Neural progenitor cell (in vitro differentiated cells): ENCODE data around the gene MTHFD2L. TPM values are rescaled to one million over a fixed set of nuclear protein-coding genes. Genes with fewer than 3 reads are reported as not detected.
A peak's percentile ranks its signal among the peaks of the same experiment; 100 is the strongest.
"Not testable (repeated sequence)": the region's sequence is repeated elsewhere in the genome, so short reads cannot be mapped to it uniquely, and the experiment has no call there.

Source experiments
- DNase-seq: peaks from one replicate; pipeline ENCODE4 v3.0.0-alpha.2; 2016; ENCODE audit warnings: low spot score
- H2AFZ ChIP-seq: fragments of 200-600 bp; sonication (generic); replicated peaks from 2 replicates; pipeline ENCODE4 v1.6.1; 2016; ENCODE audit warnings: antibody characterized with exemption
- H3F3A ChIP-seq: fragments of 200-600 bp; sonication (generic); 2 replicates; pipeline ENCODE4 v1.6.1; 2016; ENCODE audit warnings: antibody characterized with exemption, low read depth
- H3K27ac ChIP-seq: fragments of 200-600 bp; sonication (generic); 2 replicates; pipeline ENCODE4 v1.5.1; 2016; ENCODE audit warnings: mild to moderate bottlenecking
- H3K27me3 ChIP-seq: fragments of 200-600 bp; sonication (generic); 2 replicates; pipeline ENCODE4 v1.6.1; 2016; ENCODE audit warnings: mild to moderate bottlenecking, moderate library complexity
- H3K36me3 ChIP-seq: fragments of 200-600 bp; sonication (generic); 2 replicates; pipeline ENCODE4 v1.5.1; 2016
- H3K4me1 ChIP-seq: fragments of 200-600 bp; sonication (generic); 2 replicates; pipeline ENCODE4 v1.6.1; 2016; ENCODE audit warnings: mixed run types
- H3K4me2 ChIP-seq: fragments of 200-600 bp; sonication (generic); 2 replicates; pipeline ENCODE4 v1.6.1; 2016
- H3K4me3 ChIP-seq: fragments of 200-600 bp; sonication (generic); 2 replicates; pipeline ENCODE4 v1.5.1; 2016
- H3K79me2 ChIP-seq: fragments of 200-600 bp; sonication (generic); 2 replicates; pipeline ENCODE4 v1.6.1; 2016; ENCODE audit warnings: low read depth
- H3K9ac ChIP-seq: fragments of 200-600 bp; sonication (generic); 2 replicates; pipeline ENCODE4 v1.6.1; 2016
- H3K9me3 ChIP-seq: fragments of 200-600 bp; sonication (generic); 2 replicates; pipeline ENCODE4 v1.5.1; 2016; ENCODE audit warnings: low read depth
- H4K20me1 ChIP-seq: fragments of 200-600 bp; sonication (generic); 2 replicates; pipeline ENCODE4 v1.6.1; 2016; ENCODE audit warnings: low read depth
- H3K27ac Mint-ChIP-seq: 3 replicates; pipeline ENCODE4 v1.8.0; 2021; ENCODE audit warnings: mixed read lengths
- H3K27me3 Mint-ChIP-seq: 2 replicates; pipeline ENCODE4 v1.8.0; 2022; ENCODE audit warnings: low read depth, mild to moderate bottlenecking, inconsistent platforms, moderate library complexity, mixed read lengths; ENCODE audit not compliant: insufficient read depth
- H3K36me3 Mint-ChIP-seq: 3 replicates; pipeline ENCODE4 v1.8.0; 2021; ENCODE audit warnings: mixed read lengths
- H3K4me1 Mint-ChIP-seq: 3 replicates; pipeline ENCODE4 v1.8.0; 2021; ENCODE audit warnings: mixed read lengths
- H3K4me3 Mint-ChIP-seq: 3 replicates; pipeline ENCODE4 v1.8.0; 2021; ENCODE audit warnings: mild to moderate bottlenecking, moderate library complexity, mixed read lengths
- H3K9me3 Mint-ChIP-seq: 3 replicates; pipeline ENCODE4 v1.8.0; 2020; ENCODE audit warnings: mixed read lengths
- CTCF ChIP-seq: fragments of 200-600 bp; sonication (generic); IDR thresholded peaks from 2 replicates; pipeline ENCODE4 v1.5.1; 2017; ENCODE audit warnings: antibody characterized with exemption, mild to moderate bottlenecking
- EZH2 ChIP-seq: fragments of 200-600 bp; sonication (generic); IDR thresholded peaks from 2 replicates; pipeline ENCODE4 v1.6.1; 2017; ENCODE audit warnings: antibody characterized with exemption, mild to moderate bottlenecking, moderate library complexity
- EZH2phosphoT487 ChIP-seq: fragments of 200-600 bp; sonication (generic); IDR thresholded peaks from 2 replicates; pipeline ENCODE4 v1.6.1; 2017; ENCODE audit warnings: antibody characterized with exemption
- total RNA-seq: library from RNA; depleted of rRNA; stranded (reverse); fragments of >200 nt; gene quantifications from 2 replicates; pipeline ENCODE4 v1.2.3, GENCODE V29; 2015; ENCODE audit warnings: low replicate concordance

Gene MTHFD2L
- total RNA-seq, 1 donor from 2014 or later: 22.1 TPM

- Mint-ChIP-seq H3K27ac (no peak overlapping the region), H3K27me3 (peaks cover 2% of the 10 kb centered on the region), H3K36me3 (peaks cover 11% of the 10 kb centered on the region), H3K4me3 (no peak overlapping the region), H3K9me3 (no peaks in the 10 kb centered on the region), H3K4me1 (peaks cover 3% of the 10 kb centered on the region)
- no peaks in the 10 kb centered on the region for H3K36me3 ChIP-seq
- H3K4me1 ChIP-seq: peaks cover 10% of the 10 kb centered on the region
- TF ChIP-seq EZH2 (no peak), CTCF (no peak), EZH2phosphoT487 (no peak)
- no peak for DNase-seq
- H3K4me3 ChIP-seq: no peak overlapping the region
- no peak overlapping the region for H2AFZ ChIP-seq
- H3K9me3 ChIP-seq: no peaks in the 10 kb centered on the region
- no peaks in the 10 kb centered on the region for H4K20me1 ChIP-seq
- H3K27me3 ChIP-seq: no peaks in the 10 kb centered on the region
- no peak overlapping the region for H3K9ac ChIP-seq
- H3K4me2 ChIP-seq: no peak overlapping the region
- H3F3A ChIP-seq: no peaks in the 10 kb centered on the region
- H3K79me2 ChIP-seq: no peaks in the 10 kb centered on the region
- no peak overlapping the region for H3K27ac ChIP-seq
These were observed 47.1 kb downstream of the MTHFD2L start for GRCh38 chr4:74205046-74205445.

- Histone ChIP-seq H4K20me1 (no peaks in the 10 kb centered on the region), H3K9ac (no peak overlapping the region), H2AFZ (no peak overlapping the region), H3K27ac (no peak overlapping the region), H3K4me3 (no peak overlapping the region), H3K4me2 (no peak overlapping the region), H3K79me2 (no peaks in the 10 kb centered on the region), H3K36me3 (no peaks in the 10 kb centered on the region), H3K4me1 (peaks cover 10% of the 10 kb centered on the region), H3K27me3 (no peaks in the 10 kb centered on the region), H3F3A (no peaks in the 10 kb centered on the region), H3K9me3 (no peaks in the 10 kb centered on the region)
- Mint-ChIP-seq H3K4me1 (peaks cover 3% of the 10 kb centered on the region), H3K36me3 (peaks cover 11% of the 10 kb centered on the region), H3K27me3 (peaks cover 2% of the 10 kb centered on the region), H3K4me3 (no peak overlapping the region), H3K27ac (no peak overlapping the region), H3K9me3 (peaks cover 2% of the 10 kb centered on the region)
- no peak for DNase-seq
- TF ChIP-seq EZH2phosphoT487 (no peak), EZH2 (no peak), CTCF (no peak)
These were observed 47.6 kb downstream of the MTHFD2L start for GRCh38 chr4:74205559-74205958.

GRCh38 chr4:74206088-74206825, 48.3 kb downstream of the MTHFD2L start:
- H3K4me1 Mint-ChIP-seq: peaks cover 3% of the 10 kb centered on the region
- no peak overlapping the region for H3K27ac Mint-ChIP-seq
- H3K9me3 Mint-ChIP-seq: peaks cover 9% of the 10 kb centered on the region

GRCh38 chr4:74214457-74215159, 56.7 kb downstream of the MTHFD2L start:
- not testable (repeated sequence) for H3K4me1 ChIP-seq, H3K9ac ChIP-seq, H3K4me3 Mint-ChIP-seq, H3K4me1 Mint-ChIP-seq, H3K79me2 ChIP-seq, H3F3A ChIP-seq, H3K27me3 Mint-ChIP-seq, H4K20me1 ChIP-seq, H3K27ac ChIP-seq, H3K9me3 ChIP-seq, H3K36me3 ChIP-seq, H3K4me3 ChIP-seq, H3K27me3 ChIP-seq
- DNase-seq: peak; percentile 68
- Histone ChIP-seq H3K4me2 (peak overlapping the region; percentile 54), H2AFZ (peak overlapping the region; percentile 92)
- Mint-ChIP-seq H3K9me3 (peaks cover 32% of the 10 kb centered on the region), H3K27ac (peak overlapping the region; percentile 51), H3K36me3 (peaks cover 23% of the 10 kb centered on the region)

More at GRCh38 chr4:74206088-74206825, 48.3 kb downstream of the MTHFD2L start:
- H3K36me3 Mint-ChIP-seq: peaks cover 16% of the 10 kb centered on the region
- no peak overlapping the region for H3K27ac ChIP-seq
- no peaks in the 10 kb centered on the region for H3K27me3 ChIP-seq
- peaks cover 10% of the 10 kb centered on the region for H3K4me1 ChIP-seq
- peaks cover 2% of the 10 kb centered on the region for H3K27me3 Mint-ChIP-seq
- TF ChIP-seq CTCF: no peak
- no peak for TF ChIP-seq EZH2
- TF ChIP-seq EZH2phosphoT487: no peak
- H3K9me3 ChIP-seq: no peaks in the 10 kb centered on the region
- no peaks in the 10 kb centered on the region for H4K20me1 ChIP-seq
- H3K36me3 ChIP-seq: no peaks in the 10 kb centered on the region
- H3K79me2 ChIP-seq: no peaks in the 10 kb centered on the region
- H3F3A ChIP-seq: no peaks in the 10 kb centered on the region
- H3K4me3 Mint-ChIP-seq: no peak overlapping the region
- no peak overlapping the region for H3K9ac ChIP-seq
- H3K4me3 ChIP-seq: no peak overlapping the region
- no peak overlapping the region for H2AFZ ChIP-seq
- no peak for DNase-seq
- H3K4me2 ChIP-seq: no peak overlapping the region

- H3K36me3 ChIP-seq, H3K79me2 ChIP-seq, H3K9me3 ChIP-seq, H3K4me1 Mint-ChIP-seq, H3K4me3 Mint-ChIP-seq, H4K20me1 ChIP-seq, H3K27me3 Mint-ChIP-seq, H3F3A ChIP-seq, H3K4me1 ChIP-seq, H3K27ac ChIP-seq, H3K27ac Mint-ChIP-seq, H3K9ac ChIP-seq, H3K27me3 ChIP-seq, H3K4me3 ChIP-seq: not testable (repeated sequence)
- H2AFZ ChIP-seq: peak overlapping the region; percentile 92
- peak overlapping the region; percentile 54 for H3K4me2 ChIP-seq
- DNase-seq: peak; percentile 2
- peaks cover 19% of the 10 kb centered on the region for H3K36me3 Mint-ChIP-seq
- peaks cover 32% of the 10 kb centered on the region for H3K9me3 Mint-ChIP-seq
These were observed 57.3 kb downstream of the MTHFD2L start for GRCh38 chr4:74215236-74215635.
